ENCODE results near the gene EIF4E. TPM values are rescaled to one million over a fixed set of nuclear protein-coding genes. Genes with fewer than 3 reads are reported as not detected.
A peak's percentile ranks its signal among the peaks of the same experiment; 100 is the strongest.

EIF4E gene
- polyA plus RNA-seq (2013) = 46.4 TPM

GRCh38 chr4:98928505-98929340 is at the start of gene EIF4E:
TSS of gene EIF4E (minus strand) at chr4:98929133. CDS start at chr4:98929112, 21 bp downstream.
- H3K9me3 ChIP-seq (ENCODE audit: control extremely low read depth in 1 of 5, control insufficient read depth in 4 of 5, insufficient read depth in 2 of 5, low read depth in 1 of 5, low read length in 4 of 5) = no peaks in the 10 kb centered on the region
- peaks cover 11 to 38% (median 24%) of the 10 kb centered on the region in 4 experiments for H3K4me1 ChIP-seq (ENCODE audit: control extremely low read depth in 1 of 4, control insufficient read depth in 4 of 4, insufficient read depth in 4 of 4, low read length in 3 of 4)
- H3K36me3 ChIP-seq (ENCODE audit: control insufficient read depth in 4 of 4, insufficient read depth in 4 of 4, low read length in 3 of 4) = peaks cover 0 to 8% (median 3%) of the 10 kb centered on the region in 4 experiments
- ChIA-PET POLR2A (interaction anchor here (1.0 to 1.7 kb wide), 2 partner anchors 67 to 668 kb away, joined by 3 to 8 read pairs; partner anchors contain the start of genes METAP1 and RAP1GDS1), CTCF (interaction anchor here (0.7 to 2.4 kb wide), 9 partner anchors 9 to 785 kb away, joined by 3 to 19 read pairs (median 4); partner anchors contain the start of gene STPG2)
- H3K4me3 ChIP-seq (ENCODE audit: control insufficient read depth in 1 of 7, extremely low read depth in 1 of 7, insufficient read depth in 4 of 7, low read depth in 2 of 7, low read length in 6 of 7) = peak within 1 kb of the TSS; percentile 72 to 100 (median 95)
- peak; percentile 99 to 100 (median 100) for DNase-seq
- peak within 1 kb of the TSS; percentile 90 to 95 for H3K27ac ChIP-seq (ENCODE audit: insufficient read depth in 1 of 2, low read depth in 1 of 2, low read length in 2 of 2, poor library complexity in 1 of 2, severe bottlenecking in 2 of 2)
- WGBS (ENCODE audit: insufficient coverage) = under 1% methylated on average over 50 of the region's 68 CpGs
- no peaks in the 10 kb centered on the region for H3K27me3 ChIP-seq (replicated peaks in 2 of 5; ENCODE audit: control insufficient read depth in 4 of 5, insufficient read depth in 5 of 5, low read length in 4 of 5)

- Histone ChIP-seq H3K27ac (ENCODE audit: insufficient read depth in 1 of 2, low read depth in 1 of 2, low read length in 2 of 2, poor library complexity in 1 of 2, severe bottlenecking in 2 of 2) (no peak overlapping the region), H3K4me1 (ENCODE audit: control extremely low read depth in 1 of 4, control insufficient read depth in 4 of 4, insufficient read depth in 4 of 4, low read length in 3 of 4) (no peaks in the 10 kb centered on the region), H3K9me3 (ENCODE audit: control extremely low read depth in 1 of 5, control insufficient read depth in 4 of 5, insufficient read depth in 2 of 5, low read depth in 1 of 5, low read length in 4 of 5) (no peaks in the 10 kb centered on the region), H3K36me3 (ENCODE audit: control insufficient read depth in 4 of 4, insufficient read depth in 4 of 4, low read length in 3 of 4) (no peaks in the 10 kb centered on the region), H3K4me3 (ENCODE audit: control insufficient read depth in 1 of 7, extremely low read depth in 1 of 7, insufficient read depth in 4 of 7, low read depth in 2 of 7, low read length in 6 of 7) (no peak overlapping the region), H3K27me3 (replicated peaks in 2 of 5; ENCODE audit: control insufficient read depth in 4 of 5, insufficient read depth in 5 of 5, low read length in 4 of 5) (no peaks in the 10 kb centered on the region)
- WGBS (ENCODE audit: insufficient coverage) = 100% methylated on average over 3 of the region's 7 CpGs
- CTCF ChIA-PET = interaction anchor here (1.3 to 2.0 kb wide), 2 partner anchors 17 to 35 kb away, joined by 4 to 5 read pairs; no protein-coding TSS in a partner anchor
- POLR2A ChIA-PET = no interaction called here
- DNase-seq = no peak
Observed at GRCh38 chr4:98977557-98977956, 48.6 kb upstream of the EIF4E start.

GRCh38 chr4:98976716-98977115 is 47.8 kb upstream of the EIF4E start:
- H3K4me3 ChIP-seq (ENCODE audit: control insufficient read depth in 1 of 7, extremely low read depth in 1 of 7, insufficient read depth in 4 of 7, low read depth in 2 of 7, low read length in 6 of 7) = no peak overlapping the region
- no peak for DNase-seq
- H3K36me3 ChIP-seq (ENCODE audit: control insufficient read depth in 4 of 4, insufficient read depth in 4 of 4, low read length in 3 of 4) = no peaks in the 10 kb centered on the region
- H3K4me1 ChIP-seq (ENCODE audit: control extremely low read depth in 1 of 4, control insufficient read depth in 4 of 4, insufficient read depth in 4 of 4, low read length in 3 of 4) = no peaks in the 10 kb centered on the region
- WGBS (ENCODE audit: insufficient coverage) = 92% methylated on average over 4 of the region's 4 CpGs
- H3K27me3 ChIP-seq (replicated peaks in 2 of 5; ENCODE audit: control insufficient read depth in 4 of 5, insufficient read depth in 5 of 5, low read length in 4 of 5) = no peaks in the 10 kb centered on the region
- no peak overlapping the region for H3K27ac ChIP-seq (ENCODE audit: insufficient read depth in 1 of 2, low read depth in 1 of 2, low read length in 2 of 2, poor library complexity in 1 of 2, severe bottlenecking in 2 of 2)
- POLR2A ChIA-PET = no interaction called here
- CTCF ChIA-PET = interaction anchor here (2.0 kb wide), 1 partner anchor 34 kb away, joined by 4 read pairs; no protein-coding TSS in a partner anchor
- H3K9me3 ChIP-seq (ENCODE audit: control extremely low read depth in 1 of 5, control insufficient read depth in 4 of 5, insufficient read depth in 2 of 5, low read depth in 1 of 5, low read length in 4 of 5) = no peaks in the 10 kb centered on the region

- WGBS (ENCODE audit: insufficient coverage) = 50% methylated on average over 1 of the region's 1 CpG
- Histone ChIP-seq H3K36me3 (ENCODE audit: control insufficient read depth in 4 of 4, insufficient read depth in 4 of 4, low read length in 3 of 4) (no peaks in the 10 kb centered on the region), H3K4me1 (ENCODE audit: control extremely low read depth in 1 of 4, control insufficient read depth in 4 of 4, insufficient read depth in 4 of 4, low read length in 3 of 4) (no peaks in the 10 kb centered on the region), H3K27me3 (replicated peaks in 2 of 5; ENCODE audit: control insufficient read depth in 4 of 5, insufficient read depth in 5 of 5, low read length in 4 of 5) (no peaks in the 10 kb centered on the region), H3K9me3 (ENCODE audit: control extremely low read depth in 1 of 5, control insufficient read depth in 4 of 5, insufficient read depth in 2 of 5, low read depth in 1 of 5, low read length in 4 of 5) (no peaks in the 10 kb centered on the region), H3K27ac (ENCODE audit: insufficient read depth in 1 of 2, low read depth in 1 of 2, low read length in 2 of 2, poor library complexity in 1 of 2, severe bottlenecking in 2 of 2) (no peak overlapping the region), H3K4me3 (ENCODE audit: control insufficient read depth in 1 of 7, extremely low read depth in 1 of 7, insufficient read depth in 4 of 7, low read depth in 2 of 7, low read length in 6 of 7) (no peak overlapping the region)
- CTCF ChIA-PET = no interaction called here
- DNase-seq = no peak
- POLR2A ChIA-PET = no interaction called here
Observed at GRCh38 chr4:98969878-98970785, 41.2 kb upstream of the EIF4E start.

- Histone ChIP-seq H3K27ac (ENCODE audit: insufficient read depth in 1 of 2, low read depth in 1 of 2, low read length in 2 of 2, poor library complexity in 1 of 2, severe bottlenecking in 2 of 2) (no peak overlapping the region), H3K36me3 (ENCODE audit: control insufficient read depth in 4 of 4, insufficient read depth in 4 of 4, low read length in 3 of 4) (no peaks in the 10 kb centered on the region), H3K4me1 (ENCODE audit: control extremely low read depth in 1 of 4, control insufficient read depth in 4 of 4, insufficient read depth in 4 of 4, low read length in 3 of 4) (no peaks in the 10 kb centered on the region), H3K4me3 (ENCODE audit: control insufficient read depth in 1 of 7, extremely low read depth in 1 of 7, insufficient read depth in 4 of 7, low read depth in 2 of 7, low read length in 6 of 7) (no peak overlapping the region), H3K27me3 (replicated peaks in 2 of 5; ENCODE audit: control insufficient read depth in 4 of 5, insufficient read depth in 5 of 5, low read length in 4 of 5) (no peaks in the 10 kb centered on the region), H3K9me3 (ENCODE audit: control extremely low read depth in 1 of 5, control insufficient read depth in 4 of 5, insufficient read depth in 2 of 5, low read depth in 1 of 5, low read length in 4 of 5) (no peaks in the 10 kb centered on the region)
- no peak for DNase-seq
- ChIA-PET POLR2A (no interaction called here), CTCF (no interaction called here)
- 96% methylated on average over 3 of the region's 3 CpGs for WGBS (ENCODE audit: insufficient coverage)
Observed at GRCh38 chr4:98967786-98968329, 38.9 kb upstream of the EIF4E start.

GRCh38 chr4:98966926-98967325 is 38.0 kb upstream of the EIF4E start:
- no peaks in the 10 kb centered on the region for H3K4me1 ChIP-seq (ENCODE audit: control extremely low read depth in 1 of 4, control insufficient read depth in 4 of 4, insufficient read depth in 4 of 4, low read length in 3 of 4)
- ChIA-PET POLR2A (no interaction called here), CTCF (no interaction called here)
- no peak overlapping the region for H3K4me3 ChIP-seq (ENCODE audit: control insufficient read depth in 1 of 7, extremely low read depth in 1 of 7, insufficient read depth in 4 of 7, low read depth in 2 of 7, low read length in 6 of 7)
- no peaks in the 10 kb centered on the region for H3K27me3 ChIP-seq (replicated peaks in 2 of 5; ENCODE audit: control insufficient read depth in 4 of 5, insufficient read depth in 5 of 5, low read length in 4 of 5)
- H3K27ac ChIP-seq (ENCODE audit: insufficient read depth in 1 of 2, low read depth in 1 of 2, low read length in 2 of 2, poor library complexity in 1 of 2, severe bottlenecking in 2 of 2) = no peak overlapping the region
- 93% methylated on average over 2 of the region's 3 CpGs for WGBS (ENCODE audit: insufficient coverage)
- H3K9me3 ChIP-seq (ENCODE audit: control extremely low read depth in 1 of 5, control insufficient read depth in 4 of 5, insufficient read depth in 2 of 5, low read depth in 1 of 5, low read length in 4 of 5) = no peaks in the 10 kb centered on the region
- no peaks in the 10 kb centered on the region for H3K36me3 ChIP-seq (ENCODE audit: control insufficient read depth in 4 of 4, insufficient read depth in 4 of 4, low read length in 3 of 4)
- DNase-seq = no peak

Data from common myeloid progenitor, CD34-positive (primary cell).